Activated T-cell treated with anti-CD3 and anti-CD28 coated beads for 4 hours (primary cell): ENCODE results near the gene ERCC8.

Source experiments
- DNase-seq: peaks from one replicate; pipeline ENCODE4 v3.0.0-alpha.2; 2020

The ERCC8 gene

DNA sequence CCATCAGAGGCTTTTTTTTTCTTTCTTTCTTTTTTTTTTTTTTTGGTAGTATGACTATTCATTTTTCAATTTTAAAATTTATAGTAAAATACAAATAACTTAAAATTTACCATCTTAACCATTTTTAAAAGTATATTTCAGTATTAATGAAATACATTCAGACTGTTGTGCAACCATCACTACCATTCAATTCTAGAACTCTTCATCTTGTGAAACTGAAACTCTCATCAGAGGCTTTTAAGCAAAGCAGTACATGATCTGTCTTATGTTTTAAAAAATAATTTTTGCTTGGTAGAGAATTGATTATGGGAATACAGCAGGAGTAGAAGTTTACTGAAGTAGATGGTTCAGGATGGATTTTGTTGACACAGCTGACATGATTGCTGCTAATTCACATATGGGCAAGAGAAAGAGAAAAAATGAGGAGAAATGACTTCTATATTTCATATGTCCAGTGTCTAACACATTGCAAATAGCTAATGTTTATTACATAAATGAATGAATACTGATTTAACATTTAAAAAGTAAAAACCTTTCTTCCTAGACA, 114.2 kb downstream of the ERCC8 start:
- DNase-seq, result no peak

DNA sequence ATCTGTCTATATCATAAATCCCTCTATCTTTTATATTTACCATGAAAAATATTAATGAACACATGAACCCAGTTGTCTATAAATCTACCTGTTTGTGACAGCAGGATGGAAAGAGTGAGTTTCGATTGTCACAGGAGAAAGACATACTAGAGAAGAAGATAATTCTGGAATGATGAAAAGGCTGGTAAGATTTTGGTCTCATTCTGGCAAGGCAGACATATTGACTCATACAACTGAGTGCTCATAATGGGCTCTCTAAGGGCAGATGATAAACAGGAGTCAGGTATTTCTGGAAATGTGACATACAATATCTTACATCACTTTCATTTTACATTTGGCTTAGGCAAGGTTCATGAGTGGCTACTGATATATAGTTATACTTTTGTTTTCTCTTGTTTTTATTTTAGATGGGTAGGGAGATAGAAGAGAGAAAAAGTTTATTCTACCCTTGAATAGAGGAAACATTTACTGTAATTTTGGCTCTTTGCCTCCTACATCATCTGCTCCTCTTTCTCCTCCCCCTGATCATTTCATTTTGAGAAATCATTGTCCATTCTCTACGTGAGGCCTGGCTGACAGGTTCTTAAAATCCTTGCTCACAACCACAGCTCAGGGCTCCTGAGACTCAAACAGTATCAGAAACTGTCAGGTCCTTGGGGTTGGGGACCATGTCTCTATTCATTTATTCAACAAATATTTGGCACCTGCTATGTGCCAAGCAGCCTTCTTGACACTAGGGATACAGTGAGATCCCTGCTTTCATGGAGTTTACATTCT, 115.2 kb downstream of the ERCC8 start:
- no peak for DNase-seq

DNA sequence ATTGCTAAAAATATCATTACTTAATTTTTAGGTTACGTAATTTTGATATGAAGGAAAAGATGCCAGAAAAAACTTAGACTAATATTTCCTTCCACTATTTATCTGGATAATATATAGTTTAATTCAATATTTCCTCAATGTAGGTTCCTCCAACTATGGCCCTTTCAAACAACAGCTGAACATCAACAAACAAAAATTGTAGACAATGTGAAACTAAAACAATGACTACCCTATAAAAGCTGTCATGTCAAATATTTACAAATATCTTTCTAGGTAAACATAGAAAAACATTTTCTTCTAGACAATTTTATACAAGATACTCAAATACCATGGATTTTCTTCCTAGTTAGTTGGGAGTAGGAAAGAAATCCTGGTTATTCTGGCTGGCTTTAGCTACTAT, 117.7 kb downstream of the ERCC8 start:
- DNase-seq, result no peak

DNA sequence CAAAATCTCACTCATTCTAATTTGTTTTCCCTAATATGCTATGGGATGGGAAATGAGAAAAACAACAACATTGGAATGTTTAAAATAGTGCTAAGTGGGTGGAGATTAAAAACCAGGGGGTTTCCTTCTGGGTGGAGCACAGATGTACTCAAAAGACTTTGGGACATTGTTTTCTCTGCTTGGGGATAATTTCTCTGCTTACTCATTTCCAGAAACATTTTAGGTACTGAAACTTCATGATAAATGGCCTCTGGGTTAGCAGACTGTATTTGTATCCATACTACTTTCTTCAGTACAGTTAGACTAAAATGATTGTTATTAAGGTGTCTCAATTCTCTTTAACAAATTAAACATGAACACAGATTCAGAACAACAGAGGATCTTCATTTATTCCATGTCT, 118.2 kb downstream of the ERCC8 start:
- no peak for DNase-seq
